ENCODE data around the gene PRDM16.

GRCh38 chr1:3227351-3227704 lies 158.3 kb downstream of the PRDM16 start:
- TF ChIP-seq EZH2 (IDR thresholded peaks at IDR 0.05; ENCODE audit: low read length, unreplicated experiment) = no peak
- no peak for TF ChIP-seq CTCF (conservative IDR thresholded peaks at IDR 0.05; ENCODE audit: low read depth, low read length)
